PC-9 (cell line): Measurements from ENCODE around the gene WASL. TPM values are rescaled to one million over a fixed set of nuclear protein-coding genes. Genes with fewer than 3 reads are reported as not detected.
"Not testable (repeated sequence)": the region's sequence is repeated elsewhere in the genome, so short reads cannot be mapped to it uniquely, and the experiment has no call there.

Experiments
- BruUV-seq: library from RNA; stranded (reverse); fragments of 400-500 nt; replicated peaks from 2 replicates; lab custom pipeline; 2021; lab: Mats Ljungman, UMichigan
- CTCF ChIA-PET: fragments of 300-600 bp; sonication (Branson Sonifier 250); formaldehyde crosslinking; loops from one replicate; lab custom pipeline; 2022; ENCODE audit warnings: antibody characterized with exemption; lab: Charles Lee
- POLR2A ChIA-PET: fragments of 300-600 bp; sonication (Branson Sonifier 250); formaldehyde crosslinking; loops from one replicate; lab custom pipeline; 2022; ENCODE audit warnings: antibody characterized with exemption; ENCODE audit not compliant: unreplicated experiment; lab: Charles Lee
- DNase-seq, 2 experiments: peaks; one replicate each; pipeline versions ENCODE4 v3.0.0 to v3.0.0-alpha.2; 2015 to 2022; ENCODE audit warnings: mixed read lengths in 1 of 2
- H2AFZ ChIP-seq: fragments of 200-600 bp; sonication (generic); 2 replicates; pipeline ENCODE4 v1.8.1; 2017; ENCODE audit warnings: antibody characterized with exemption
- H3F3A ChIP-seq: fragments of 200-600 bp; sonication (generic); 2 replicates; pipeline ENCODE4 v1.8.1; 2017; ENCODE audit warnings: antibody characterized with exemption, mild to moderate bottlenecking, low read depth; ENCODE audit not compliant: insufficient read depth
- H3K27ac ChIP-seq: fragments of 200-600 bp; sonication (generic); 2 replicates; pipeline ENCODE4 v1.6.1; 2016; ENCODE audit warnings: mixed run types
- H3K27me3 ChIP-seq: fragments of 200-600 bp; sonication (generic); 2 replicates; pipeline ENCODE4 v1.6.1; 2016; ENCODE audit warnings: low read depth, mixed run types; ENCODE audit not compliant: insufficient read depth
- H3K36me3 ChIP-seq: fragments of 200-600 bp; sonication (generic); 2 replicates; pipeline ENCODE4 v1.6.1; 2016; ENCODE audit warnings: low read depth, mixed run types
- H3K4me1 ChIP-seq: fragments of 200-600 bp; sonication (generic); replicated peaks from 2 replicates; pipeline ENCODE4 v1.6.1; 2016; ENCODE audit warnings: mixed run types; ENCODE audit not compliant: insufficient read depth
- H3K4me2 ChIP-seq: fragments of 200-600 bp; sonication (generic); 2 replicates; pipeline ENCODE4 v1.6.1; 2017; ENCODE audit warnings: mixed run types
- H3K4me3 ChIP-seq: fragments of 200-600 bp; sonication (generic); 2 replicates; pipeline ENCODE4 v1.6.1; 2016; ENCODE audit warnings: mixed run types
- H3K79me2 ChIP-seq: fragments of 200-600 bp; sonication (generic); 2 replicates; pipeline ENCODE4 v1.6.1; 2017; ENCODE audit warnings: low read depth, mixed run types
- H3K9me2 ChIP-seq: fragments of 200-600 bp; sonication (generic); 2 replicates; pipeline ENCODE4 v1.8.1; 2017; ENCODE audit warnings: mild to moderate bottlenecking; ENCODE audit not compliant: insufficient read depth
- H3K9me3 ChIP-seq: fragments of 200-600 bp; sonication (generic); 2 replicates; pipeline ENCODE4 v1.8.1; 2016; ENCODE audit warnings: low read depth; ENCODE audit not compliant: insufficient read depth
- H4K20me1 ChIP-seq: fragments of 200-600 bp; sonication (generic); 2 replicates; pipeline ENCODE4 v1.8.1; 2017; ENCODE audit not compliant: insufficient read depth
- EZH2 ChIP-seq: fragments of 200-600 bp; sonication (generic); IDR thresholded peaks from 2 replicates; pipeline ENCODE4 v1.8.0; 2017; ENCODE audit warnings: antibody characterized with exemption, low read depth
- intact Hi-C: fragments of 100-400 bp; cut with micrococcal nuclease; formaldehyde crosslinking; loops from one replicate; pipeline ENCODE4 v1.10.0; 2022; ENCODE audit not compliant: unreplicated experiment
- total RNA-seq: library from RNA; stranded (reverse); gene quantifications from 2 replicates; pipeline ENCODE4 v1.2.3, GENCODE V29; 2021
- TF ChIP-seq, protein P1 (sequence below): fragments of 200-600 bp; sonication (generic); conservative IDR thresholded peaks from 2 replicates; pipeline ENCODE4 v1.6.1; 2017; ENCODE audit warnings: mixed run types, antibody characterized with exemption, mild to moderate bottlenecking, moderate library complexity

Gene WASL
- total RNA-seq, 1 experiment from 2014 or later: 40.3 TPM

DNA sequence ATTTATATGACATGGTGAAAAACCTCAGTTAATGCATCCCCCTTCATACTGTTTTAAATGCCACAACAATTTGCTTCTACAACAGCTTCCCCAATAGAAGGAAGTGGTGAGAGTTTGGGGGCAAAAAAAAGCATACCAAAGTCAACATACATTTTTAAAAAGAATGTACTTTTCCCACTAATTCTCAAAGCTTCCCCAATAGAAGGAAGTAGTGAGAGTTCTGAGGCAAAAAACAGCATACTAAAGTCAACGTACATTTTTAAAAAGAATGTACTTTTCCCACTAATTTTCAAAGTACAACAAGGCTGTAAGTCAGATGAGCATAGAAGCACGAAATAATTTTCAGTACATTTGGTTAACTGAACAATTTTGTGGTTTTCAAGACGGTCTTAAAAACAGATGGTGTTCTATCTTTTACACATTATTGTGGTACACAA is 24.0 kb downstream of the WASL start:
- TF ChIP-seq, protein P1, sequence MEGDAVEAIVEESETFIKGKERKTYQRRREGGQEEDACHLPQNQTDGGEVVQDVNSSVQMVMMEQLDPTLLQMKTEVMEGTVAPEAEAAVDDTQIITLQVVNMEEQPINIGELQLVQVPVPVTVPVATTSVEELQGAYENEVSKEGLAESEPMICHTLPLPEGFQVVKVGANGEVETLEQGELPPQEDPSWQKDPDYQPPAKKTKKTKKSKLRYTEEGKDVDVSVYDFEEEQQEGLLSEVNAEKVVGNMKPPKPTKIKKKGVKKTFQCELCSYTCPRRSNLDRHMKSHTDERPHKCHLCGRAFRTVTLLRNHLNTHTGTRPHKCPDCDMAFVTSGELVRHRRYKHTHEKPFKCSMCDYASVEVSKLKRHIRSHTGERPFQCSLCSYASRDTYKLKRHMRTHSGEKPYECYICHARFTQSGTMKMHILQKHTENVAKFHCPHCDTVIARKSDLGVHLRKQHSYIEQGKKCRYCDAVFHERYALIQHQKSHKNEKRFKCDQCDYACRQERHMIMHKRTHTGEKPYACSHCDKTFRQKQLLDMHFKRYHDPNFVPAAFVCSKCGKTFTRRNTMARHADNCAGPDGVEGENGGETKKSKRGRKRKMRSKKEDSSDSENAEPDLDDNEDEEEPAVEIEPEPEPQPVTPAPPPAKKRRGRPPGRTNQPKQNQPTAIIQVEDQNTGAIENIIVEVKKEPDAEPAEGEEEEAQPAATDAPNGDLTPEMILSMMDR: no peak
- TF ChIP-seq EZH2: no peak
- intact Hi-C loops: no loop called here
- no peak overlapping the region for H2AFZ ChIP-seq
- H3K9me2 ChIP-seq: peaks cover 4% of the 10 kb centered on the region; the same call in 1 of the 2 replicates
- H3F3A ChIP-seq: peaks cover 30% of the 10 kb centered on the region
- H3K36me3 ChIP-seq: peaks cover under 1% of the 10 kb centered on the region; the same call in 1 of the 2 replicates
- no peak overlapping the region for H3K4me3 ChIP-seq
- BruUV-seq: no TSS peak
- CTCF ChIA-PET: no interaction called here
- H3K9me3 ChIP-seq: no peaks in the 10 kb centered on the region
- H3K79me2 ChIP-seq: peaks cover 99% of the 10 kb centered on the region
- H3K27ac ChIP-seq: no peak overlapping the region
- no peak for DNase-seq
- H3K4me1 ChIP-seq: peaks cover 40% of the 10 kb centered on the region
- no peaks in the 10 kb centered on the region for H3K27me3 ChIP-seq
- peaks cover 5% of the 10 kb centered on the region; the same call in 1 of the 2 replicates for H4K20me1 ChIP-seq
- H3K4me2 ChIP-seq: no peak overlapping the region
- POLR2A ChIA-PET: no interaction called here

DNA sequence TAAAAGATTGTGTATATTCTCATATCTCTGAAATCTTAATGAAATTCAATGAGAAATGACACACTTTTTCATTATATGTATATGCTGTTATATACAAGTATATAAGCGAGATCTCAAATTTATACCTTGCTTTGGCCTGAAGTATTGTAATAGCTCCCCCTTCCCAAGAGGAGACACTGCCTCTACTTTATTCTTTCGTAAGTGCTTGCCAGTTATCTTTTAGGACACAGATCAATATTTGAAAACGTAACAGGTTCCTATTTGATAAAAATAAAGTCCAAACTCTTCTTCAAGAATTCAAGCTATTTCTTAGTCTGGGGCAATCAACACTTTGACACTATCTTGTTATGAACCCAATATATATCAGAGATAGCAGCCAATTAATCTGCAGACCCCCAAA is 24.9 kb downstream of the WASL start:
- CTCF ChIA-PET: no interaction called here
- Histone ChIP-seq H3K9me2 (no peaks in the 10 kb centered on the region), H3K27me3 (no peaks in the 10 kb centered on the region), H3K4me2 (no peak overlapping the region), H2AFZ (no peak overlapping the region), H3K36me3 (0 out of 2 replicates have a peak, but pooled peaks cover 3% of the 10 kb centered on the region), H3K4me1 (peaks cover 40% of the 10 kb centered on the region), H3K27ac (no peak overlapping the region), H3F3A (peaks cover 30% of the 10 kb centered on the region), H3K9me3 (no peaks in the 10 kb centered on the region), H3K4me3 (no peak overlapping the region), H4K20me1 (no peaks in the 10 kb centered on the region; the same call in 1 of the 2 replicates), H3K79me2 (peaks cover 99% of the 10 kb centered on the region)
- intact Hi-C loops: no loop called here
- no peak for DNase-seq
- no peak for TF ChIP-seq EZH2
- TF ChIP-seq, protein P1: no peak
- POLR2A ChIA-PET: no interaction called here
- BruUV-seq: no TSS peak

DNA sequence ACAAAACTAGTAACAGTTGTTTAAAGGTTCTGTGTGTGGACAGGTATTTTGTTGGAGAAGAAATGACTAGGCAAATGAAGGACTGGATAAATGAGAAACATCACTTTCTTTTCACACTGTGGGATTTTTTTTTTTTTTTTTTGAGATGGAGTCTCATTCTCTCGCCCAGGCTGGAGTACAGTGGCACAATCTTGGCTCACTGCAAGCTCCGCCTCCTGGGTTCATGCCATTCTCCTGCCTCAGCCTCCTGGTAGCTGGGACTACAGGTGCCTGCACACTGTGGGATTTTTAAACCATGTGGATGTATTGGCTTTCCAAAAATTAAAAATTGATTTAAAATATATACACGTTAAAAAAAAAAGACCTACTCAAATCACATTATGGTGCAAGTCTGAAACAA is 28.3 kb downstream of the WASL start:
- Histone ChIP-seq H3K4me1 (peaks cover 21% of the 10 kb centered on the region), H3K79me2 (peaks cover 96% of the 10 kb centered on the region), H3F3A (peaks cover 12% of the 10 kb centered on the region)
- H4K20me1 ChIP-seq, H3K36me3 ChIP-seq, H3K27me3 ChIP-seq, DNase-seq, H3K9me3 ChIP-seq, H3K9me2 ChIP-seq, CTCF ChIA-PET, BruUV-seq, H3K4me2 ChIP-seq, H3K4me3 ChIP-seq, H2AFZ ChIP-seq, intact Hi-C loops, H3K27ac ChIP-seq: not testable (repeated sequence)
- POLR2A ChIA-PET: interaction anchor here (0.6 kb wide), 1 partner anchor 8 kb away, joined by 10 read pairs; no protein-coding TSS in a partner anchor
